ENCODE data around the gene COL15A1.

DNA sequence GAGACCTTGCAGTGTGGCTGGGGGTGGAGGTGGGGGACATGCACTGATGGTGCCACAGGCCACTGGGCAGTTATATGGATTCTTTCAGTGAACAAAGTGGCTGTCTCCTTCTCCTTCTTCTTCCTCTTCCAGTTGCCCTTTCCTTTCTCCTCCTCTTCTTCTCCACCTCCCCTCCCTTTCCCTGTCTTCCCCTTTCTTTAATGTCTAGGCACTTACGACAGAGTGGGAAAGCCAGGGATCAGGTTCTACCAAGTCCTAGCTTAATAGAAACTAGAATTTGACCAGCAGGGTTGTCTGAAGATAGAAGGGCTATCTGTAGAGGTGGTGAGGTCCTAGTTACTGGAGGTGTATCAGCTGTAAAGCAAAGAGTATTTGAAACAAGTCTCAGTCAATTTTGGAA, 62.8 kb downstream of the COL15A1 start:
- TF ChIP-seq POLR2A (IDR thresholded peaks at IDR 0.05; ENCODE audit: low read depth) (no peak), POLR2AphosphoS5 (IDR thresholded peaks at IDR 0.05) (no peak)
- TF ChIP-seq, protein P1, sequence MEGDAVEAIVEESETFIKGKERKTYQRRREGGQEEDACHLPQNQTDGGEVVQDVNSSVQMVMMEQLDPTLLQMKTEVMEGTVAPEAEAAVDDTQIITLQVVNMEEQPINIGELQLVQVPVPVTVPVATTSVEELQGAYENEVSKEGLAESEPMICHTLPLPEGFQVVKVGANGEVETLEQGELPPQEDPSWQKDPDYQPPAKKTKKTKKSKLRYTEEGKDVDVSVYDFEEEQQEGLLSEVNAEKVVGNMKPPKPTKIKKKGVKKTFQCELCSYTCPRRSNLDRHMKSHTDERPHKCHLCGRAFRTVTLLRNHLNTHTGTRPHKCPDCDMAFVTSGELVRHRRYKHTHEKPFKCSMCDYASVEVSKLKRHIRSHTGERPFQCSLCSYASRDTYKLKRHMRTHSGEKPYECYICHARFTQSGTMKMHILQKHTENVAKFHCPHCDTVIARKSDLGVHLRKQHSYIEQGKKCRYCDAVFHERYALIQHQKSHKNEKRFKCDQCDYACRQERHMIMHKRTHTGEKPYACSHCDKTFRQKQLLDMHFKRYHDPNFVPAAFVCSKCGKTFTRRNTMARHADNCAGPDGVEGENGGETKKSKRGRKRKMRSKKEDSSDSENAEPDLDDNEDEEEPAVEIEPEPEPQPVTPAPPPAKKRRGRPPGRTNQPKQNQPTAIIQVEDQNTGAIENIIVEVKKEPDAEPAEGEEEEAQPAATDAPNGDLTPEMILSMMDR (IDR thresholded peaks at IDR 0.05), result no peak

Measured in esophagus muscularis mucosa (tissue), 3 donors.